Tibial nerve (tissue), 4 donors: ENCODE data around the gene HES6. TPM values are rescaled to one million over a fixed set of nuclear protein-coding genes. Genes with fewer than 3 reads are reported as not detected.

Experiments
- DNase-seq, 2 donors: peaks; one replicate each; pipeline ENCODE4 v3.0.0-alpha.2; 2019; ENCODE audit warnings: low spot score in 2 of 2
- H3K27ac ChIP-seq, 4 donors: fragments of 200-600 bp; sonication (generic) in 3 of 4; one replicate each; pipeline ENCODE4 v1.5.1; 2017 to 2019; ENCODE audit warnings: mild to moderate bottlenecking in 1 of 4
- H3K27me3 ChIP-seq, 2 donors: fragments of 200-600 bp; sonication (generic) in 1 of 2; one replicate each; pipeline versions ENCODE4 v1.5.1 to v1.6.0; 2017 to 2019
- H3K36me3 ChIP-seq, 3 donors: fragments of 200-600 bp; sonication (generic); one replicate each; pipeline ENCODE4 v1.5.1; 2018 to 2019
- H3K4me1 ChIP-seq, 4 donors: fragments of 200-600 bp; sonication (generic) in 3 of 4; one replicate each; pipeline ENCODE4 v1.5.1; 2017 to 2019
- H3K4me3 ChIP-seq, 4 donors: fragments of 200-600 bp; sonication (generic) in 3 of 4; one replicate each; pipeline ENCODE4 v1.5.1; 2017 to 2019; ENCODE audit warnings: mild to moderate bottlenecking in 1 of 4, moderate library complexity in 1 of 4
- H3K9me3 ChIP-seq, 4 donors: fragments of 200-600 bp; sonication (generic) in 3 of 4; one replicate each; pipeline ENCODE4 v1.5.1; 2017 to 2019
- CTCF ChIP-seq, 5 experiments: fragments of 200-600 bp in 3 of 5; fragments of 450-650 bp in 2 of 5; sonication (generic) in 3 of 5; IDR thresholded peaks; one replicate each; pipeline ENCODE4 v1.5.1; 2016 to 2019; ENCODE audit warnings: antibody characterized with exemption in 5 of 5, mild to moderate bottlenecking in 3 of 5, moderate library complexity in 2 of 5
- EP300 ChIP-seq, 2 donors: sonication (generic); formaldehyde crosslinking; IDR thresholded peaks; one replicate each; pipeline ENCODE4 v1.6.1; 2017; ENCODE audit warnings: antibody characterized with exemption in 2 of 2, mild to moderate bottlenecking in 1 of 2
- POLR2A ChIP-seq, 2 donors: fragments of 450-650 bp; IDR thresholded peaks; one replicate each; pipeline ENCODE4 v1.6.1; 2017; ENCODE audit warnings: antibody characterized with exemption in 2 of 2, mild to moderate bottlenecking in 2 of 2, moderate library complexity in 2 of 2
- WGBS, 2 donors: methylation state at CpG; one replicate each; pipeline ENCODE4 v1.1.5; 2018; 5-methylcytosine and 5-hydroxymethylcytosine counted together
- total RNA-seq, 4 donors: library from RNA; depleted of rRNA; stranded (reverse); fragments of >200 nt; gene quantifications; one replicate each; pipeline ENCODE4 v1.1.0, GENCODE V29; 2016

Gene HES6
- total RNA-seq, 4 donors from 2014 or later: 4.4 to 18.6 (median 12.4) TPM

GRCh38 chr2:238282861-238283738 is 43.3 kb upstream of the HES6 start:
- WGBS, 2 donors: 89 to 94% methylated on average over 17 of the region's 17 CpGs
- TF ChIP-seq EP300 (IDR thresholded peaks at IDR 0.05) (no peak), POLR2A (IDR thresholded peaks at IDR 0.05) (no peak), CTCF (IDR thresholded peaks at IDR 0.05) (no peak)
- DNase-seq: no peak
- Histone ChIP-seq H3K36me3 (no peaks in the 10 kb centered on the region), H3K9me3 (no peaks in the 10 kb centered on the region), H3K4me1 (peaks cover 0 to 85% (median 32%) of the 10 kb centered on the region in 4 donors), H3K27ac (no peak overlapping the region), H3K4me3 (no peak overlapping the region), H3K27me3 (no peaks in the 10 kb centered on the region)

- no peak overlapping the region for H3K4me3 ChIP-seq
- 87% methylated on average over 13 of the region's 13 CpGs for whole genome bisulfite sequencing, 2 donors
- no peak for TF ChIP-seq POLR2A (IDR thresholded peaks at IDR 0.05)
- TF ChIP-seq EP300 (IDR thresholded peaks at IDR 0.05): no peak
- TF ChIP-seq CTCF (IDR thresholded peaks at IDR 0.05): no peak
- no peak for DNase-seq
- H3K4me1 ChIP-seq: peaks cover 0 to 75% (median 23%) of the 10 kb centered on the region in 4 donors
- H3K27me3 ChIP-seq: no peaks in the 10 kb centered on the region
- H3K27ac ChIP-seq: no peak overlapping the region
- no peaks in the 10 kb centered on the region for H3K9me3 ChIP-seq
- peaks cover 0 to 9% (median 8%) of the 10 kb centered on the region in 3 donors for H3K36me3 ChIP-seq
These were observed 42.1 kb upstream of the HES6 start for GRCh38 chr2:238281826-238282480.

GRCh38 chr2:238280083-238280825 is 40.4 kb upstream of the HES6 start:
- 81 to 82% methylated on average over 12 of the region's 12 CpGs for WGBS, 2 donors
- H3K9me3 ChIP-seq: no peaks in the 10 kb centered on the region
- no peak for DNase-seq
- H3K4me3 ChIP-seq: no peak overlapping the region
- no peak overlapping the region for H3K27ac ChIP-seq
- H3K27me3 ChIP-seq: no peaks in the 10 kb centered on the region
- no peak for TF ChIP-seq CTCF (IDR thresholded peaks at IDR 0.05)
- no peak for TF ChIP-seq POLR2A (IDR thresholded peaks at IDR 0.05)
- no peak for TF ChIP-seq EP300 (IDR thresholded peaks at IDR 0.05)
- H3K36me3 ChIP-seq: peaks cover 4 to 26% (median 19%) of the 10 kb centered on the region in 3 donors
- peaks cover 0 to 58% (median 12%) of the 10 kb centered on the region in 4 donors for H3K4me1 ChIP-seq

GRCh38 chr2:238279324-238279682 is 39.5 kb upstream of the HES6 start:
- TF ChIP-seq CTCF (IDR thresholded peaks at IDR 0.05) (no peak), POLR2A (IDR thresholded peaks at IDR 0.05) (no peak), EP300 (IDR thresholded peaks at IDR 0.05) (no peak)
- no peaks in the 10 kb centered on the region for H3K9me3 ChIP-seq
- no peak overlapping the region for H3K27ac ChIP-seq
- WGBS, 2 donors: 83 to 92% methylated on average over 6 of the region's 6 CpGs
- H3K27me3 ChIP-seq: no peaks in the 10 kb centered on the region
- no peak overlapping the region for H3K4me3 ChIP-seq
- H3K4me1 ChIP-seq: peaks cover 0 to 49% (median 4%) of the 10 kb centered on the region in 4 donors
- peaks cover 4 to 35% (median 22%) of the 10 kb centered on the region in 3 donors for H3K36me3 ChIP-seq
- DNase-seq: no peak
